ENCODE results near the gene OS9. TPM values are rescaled to one million over a fixed set of nuclear protein-coding genes. Genes with fewer than 3 reads are reported as not detected.
"Not testable (repeated sequence)": the region's sequence is repeated elsewhere in the genome, so short reads cannot be mapped to it uniquely, and the experiment has no call there.

OS9 gene
- total RNA-seq, 6 donors from 2014 or later: 171 to 305 (median 278) TPM

GRCh38 chr12:57720606-57721595 is 27.0 kb downstream of the OS9 start:
- TF ChIP-seq CTCF (IDR thresholded peaks at IDR 0.05): no peak
- no peak for TF ChIP-seq POLR2A (IDR thresholded peaks at IDR 0.05)
- TF ChIP-seq EP300 (IDR thresholded peaks at IDR 0.05): no peak
- no peak for TF ChIP-seq POLR2AphosphoS5 (IDR thresholded peaks at IDR 0.05)
- Histone ChIP-seq H3K36me3 (peaks cover 31 to 63% (median 55%) of the 10 kb centered on the region in 4 donors), H3K27ac (no peak overlapping the region), H3K27me3 (no peaks in the 10 kb centered on the region), H3K4me1 (peaks cover 3 to 7% (median 3%) of the 10 kb centered on the region in 4 donors), H3K4me3 (no peak overlapping the region), H3K9me3 (no peaks in the 10 kb centered on the region)
- 83 to 84% methylated on average over 10 to 11 of the region's 11 CpGs for WGBS, 2 donors
- DNase-seq (no peak), ATAC-seq (ENCODE audit: low FRiP score in 2 of 2) (no peak)

GRCh38 chr12:57721846-57722608 is 28.1 kb downstream of the OS9 start:
- not testable (repeated sequence) for ATAC-seq (ENCODE audit: low FRiP score in 2 of 2); H3K27me3 ChIP-seq; H3K4me3 ChIP-seq; H3K9me3 ChIP-seq; DNase-seq; H3K27ac ChIP-seq
- Histone ChIP-seq H3K4me1 (peaks cover 6 to 16% (median 9%) of the 10 kb centered on the region in 4 donors), H3K36me3 (peaks cover 22 to 57% (median 47%) of the 10 kb centered on the region in 4 donors)
- WGBS, 2 donors: 93 to 96% methylated on average over 14 to 16 of the region's 16 CpGs

GRCh38 chr12:57722716-57723629 is 29.0 kb downstream of the OS9 start:
- no peak for TF ChIP-seq POLR2AphosphoS5 (IDR thresholded peaks at IDR 0.05)
- H3K27me3 ChIP-seq: no peaks in the 10 kb centered on the region
- no peak overlapping the region for H3K4me3 ChIP-seq
- H3K9me3 ChIP-seq: no peaks in the 10 kb centered on the region
- 61 to 62% methylated on average over 11 of the region's 11 CpGs for WGBS, 2 donors
- no peak overlapping the region for H3K27ac ChIP-seq
- peaks cover 18 to 56% (median 44%) of the 10 kb centered on the region in 4 donors for H3K36me3 ChIP-seq
- no peak for ATAC-seq (ENCODE audit: low FRiP score in 2 of 2)
- no peak for DNase-seq
- peaks cover 7 to 24% (median 15%) of the 10 kb centered on the region in 4 donors for H3K4me1 ChIP-seq

- peaks cover 11 to 49% (median 37%) of the 10 kb centered on the region in 4 donors for H3K36me3 ChIP-seq
- 63% methylated on average over 2 of the region's 2 CpGs for WGBS, 2 donors
- H3K27me3 ChIP-seq: no peaks in the 10 kb centered on the region
- DNase-seq: no peak
- TF ChIP-seq POLR2AphosphoS5 (IDR thresholded peaks at IDR 0.05) (no peak), EP300 (IDR thresholded peaks at IDR 0.05) (no peak), CTCF (IDR thresholded peaks at IDR 0.05) (no peak), POLR2A (IDR thresholded peaks at IDR 0.05) (no peak)
- H3K4me1 ChIP-seq: peaks cover 7 to 24% (median 15%) of the 10 kb centered on the region in 4 donors
- no peak for ATAC-seq (ENCODE audit: low FRiP score in 2 of 2)
- H3K9me3 ChIP-seq: no peaks in the 10 kb centered on the region
- no peak overlapping the region for H3K4me3 ChIP-seq
- no peak overlapping the region for H3K27ac ChIP-seq
Measured at GRCh38 chr12:57723630-57723962, 29.7 kb downstream of the OS9 start.

- DNase-seq (no peak), ATAC-seq (ENCODE audit: low FRiP score in 2 of 2) (no peak)
- 82 to 84% methylated on average over 8 to 12 of the region's 12 CpGs for WGBS, 2 donors
- no peaks in the 10 kb centered on the region for H3K9me3 ChIP-seq
- H3K27me3 ChIP-seq: no peaks in the 10 kb centered on the region
- H3K36me3 ChIP-seq: peaks cover 5 to 43% (median 31%) of the 10 kb centered on the region in 4 donors
- no peak overlapping the region for H3K27ac ChIP-seq
- H3K4me3 ChIP-seq: no peak overlapping the region
- peaks cover 7 to 24% (median 15%) of the 10 kb centered on the region in 4 donors for H3K4me1 ChIP-seq
- TF ChIP-seq CTCF (IDR thresholded peaks at IDR 0.05): no peak
- TF ChIP-seq POLR2A (IDR thresholded peaks at IDR 0.05): no peak
- TF ChIP-seq EP300 (IDR thresholded peaks at IDR 0.05): no peak
- TF ChIP-seq POLR2AphosphoS5 (IDR thresholded peaks at IDR 0.05): no peak
Measured at GRCh38 chr12:57724003-57724935, 30.3 kb downstream of the OS9 start.
